H54 (cell line): ENCODE measurements around the gene SCUBE3.

ENCODE experiments used
- DNase-seq: peaks from one replicate; pipeline ENCODE4 v3.0.0; 2011; ENCODE audit warnings: low spot score, mixed read lengths; ENCODE audit not compliant: insufficient read length
- FAIRE-seq: peaks from 3 replicates; lab custom pipeline; 2011; peaks lifted over from hg19 to GRCh38; lab: Jason Lieb, UNC
- POLR2A ChIP-seq: IDR thresholded peaks from 2 replicates; pipeline ENCODE4 v1.6.1; 2011; ENCODE audit warnings: low read depth, mild to moderate bottlenecking, low read length

SCUBE3 gene

GRCh38 chr6:35186571-35186970 is 27.2 kb upstream of the SCUBE3 start:
- FAIRE-seq (no peak), DNase-seq (no peak)
- no peak for TF ChIP-seq POLR2A

GRCh38 chr6:35188886-35189285 is 24.9 kb upstream of the SCUBE3 start:
- FAIRE-seq (no peak), DNase-seq (no peak)
- no peak for TF ChIP-seq POLR2A

- TF ChIP-seq POLR2A = no peak
- FAIRE-seq (no peak), DNase-seq (no peak)
Measured at GRCh38 chr6:35190306-35190705, 23.4 kb upstream of the SCUBE3 start.

GRCh38 chr6:35191889-35192288 is 21.9 kb upstream of the SCUBE3 start:
- FAIRE-seq = no peak
- no peak for TF ChIP-seq POLR2A
- no peak for DNase-seq

- DNase-seq = no peak
- TF ChIP-seq POLR2A = no peak
- no peak for FAIRE-seq
Measured at GRCh38 chr6:35192301-35192860, 21.4 kb upstream of the SCUBE3 start.

GRCh38 chr6:35194390-35194789 is 19.4 kb upstream of the SCUBE3 start:
- no peak for FAIRE-seq
- TF ChIP-seq POLR2A = no peak
- no peak for DNase-seq

- DNase-seq (no peak), FAIRE-seq (no peak)
- no peak for TF ChIP-seq POLR2A
Measured at GRCh38 chr6:35195120-35195780, 18.5 kb upstream of the SCUBE3 start.

- DNase-seq (no peak), FAIRE-seq (no peak)
- no peak for TF ChIP-seq POLR2A
Measured at GRCh38 chr6:35197196-35197595, 16.6 kb upstream of the SCUBE3 start.

GRCh38 chr6:35199866-35200265 is 13.9 kb upstream of the SCUBE3 start:
- TF ChIP-seq POLR2A = no peak
- DNase-seq = no peak
- FAIRE-seq = no peak

- no peak for FAIRE-seq
- no peak for TF ChIP-seq POLR2A
- DNase-seq = no peak
Measured at GRCh38 chr6:35202066-35202546, 11.7 kb upstream of the SCUBE3 start.

- DNase-seq (no peak), FAIRE-seq (no peak)
- TF ChIP-seq POLR2A = no peak
Measured at GRCh38 chr6:35203152-35203670, 10.5 kb upstream of the SCUBE3 start.

GRCh38 chr6:35203680-35204079 is 10.1 kb upstream of the SCUBE3 start:
- no peak for TF ChIP-seq POLR2A
- DNase-seq (no peak), FAIRE-seq (no peak)

- no peak for TF ChIP-seq POLR2A
- no peak for FAIRE-seq
Measured at GRCh38 chr6:35206346-35206745, 7.4 kb upstream of the SCUBE3 start.

GRCh38 chr6:35208419-35208818 is 5.3 kb upstream of the SCUBE3 start:
- no peak for TF ChIP-seq POLR2A
- FAIRE-seq = no peak
- DNase-seq = no peak

More at GRCh38 chr6:35206346-35206745, 7.4 kb upstream of the SCUBE3 start:
- no peak for DNase-seq

GRCh38 chr6:35209081-35209480 is 4.7 kb upstream of the SCUBE3 start:
- DNase-seq = no peak
- FAIRE-seq = no peak
- TF ChIP-seq POLR2A = no peak
